Liver (tissue), 9 donors: Measurements from ENCODE around the gene TNNI3. TPM values are rescaled to one million over a fixed set of nuclear protein-coding genes. Genes with fewer than 3 reads are reported as not detected.

Source experiments
- DNase-seq: peaks from one replicate; pipeline ENCODE4 v3.0.0-alpha.2; 2017; ENCODE audit warnings: low spot score
- H3K27ac ChIP-seq, 2 donors: one replicate each; pipeline ENCODE4 v1.7.0; 2013; ENCODE audit warnings: inconsistent platforms in 2 of 2, low read length in 2 of 2, control low read depth in 1 of 2, low read depth in 1 of 2, mild to moderate bottlenecking in 1 of 2
- H3K27me3 ChIP-seq, 4 donors: one replicate each; pipeline versions ENCODE4 v1.6.1 to v1.7.0; 2013; ENCODE audit warnings: low read length in 3 of 4, inconsistent platforms in 1 of 4, mild to moderate bottlenecking in 1 of 4, moderate library complexity in 1 of 4; ENCODE audit not compliant: control insufficient read depth in 4 of 4, insufficient read depth in 4 of 4
- H3K36me3 ChIP-seq, 4 donors: one replicate each; pipeline versions ENCODE4 v1.6.1 to v1.7.0; 2013; ENCODE audit warnings: low read length in 3 of 4, mild to moderate bottlenecking in 3 of 4, low read depth in 1 of 4, moderate library complexity in 1 of 4; ENCODE audit not compliant: control insufficient read depth in 4 of 4, insufficient read depth in 3 of 4
- H3K4me1 ChIP-seq, 4 donors: one replicate each; pipeline versions ENCODE4 v1.6.1 to v1.7.0; 2013; ENCODE audit warnings: low read length in 3 of 4, mild to moderate bottlenecking in 3 of 4, moderate library complexity in 1 of 4; ENCODE audit not compliant: control insufficient read depth in 4 of 4, insufficient read depth in 4 of 4
- H3K4me3 ChIP-seq, 3 donors: one replicate each; pipeline versions ENCODE4 v1.6.1 to v1.7.0; 2013; ENCODE audit warnings: low read length in 3 of 3, control low read depth in 1 of 3, low read depth in 1 of 3, mild to moderate bottlenecking in 1 of 3
- H3K9ac ChIP-seq, 2 donors: one replicate each; pipeline ENCODE4 v1.7.0; 2013; ENCODE audit warnings: low read length in 2 of 2, mild to moderate bottlenecking in 2 of 2, moderate library complexity in 2 of 2, control low read depth in 1 of 2, low read depth in 1 of 2
- H3K9me3 ChIP-seq, 4 donors: one replicate each; pipeline versions ENCODE4 v1.6.1 to v1.7.0; 2013; ENCODE audit warnings: low read length in 3 of 4; ENCODE audit not compliant: control insufficient read depth in 4 of 4
- EGR1 ChIP-seq, 2 donors: IDR thresholded peaks; 2 replicates each; pipeline ENCODE4 v1.6.1; 2016 to 2018; ENCODE audit warnings: antibody characterized with exemption in 2 of 2, low read depth in 2 of 2
- FOXA1 ChIP-seq: IDR thresholded peaks from 2 replicates; pipeline ENCODE4 v1.6.1; 2016; ENCODE audit warnings: antibody characterized with exemption
- FOXA2 ChIP-seq: IDR thresholded peaks from 2 replicates; pipeline ENCODE4 v1.6.1; 2016; ENCODE audit warnings: antibody characterized with exemption
- GABPA ChIP-seq, 2 donors: IDR thresholded peaks in 1 of 2; conservative IDR thresholded peaks in 1 of 2; 2 replicates each; pipeline ENCODE4 v1.6.1; 2016; ENCODE audit warnings: antibody characterized with exemption in 2 of 2, mild to moderate bottlenecking in 1 of 2, moderate library complexity in 1 of 2
- JUND ChIP-seq, 2 donors: IDR thresholded peaks; 2 replicates each; pipeline ENCODE4 v1.6.1; 2016; ENCODE audit warnings: antibody characterized with exemption in 2 of 2
- RAD21 ChIP-seq, 2 donors: IDR thresholded peaks; 2 replicates each; pipeline ENCODE4 v1.6.1; 2016; ENCODE audit warnings: antibody characterized with exemption in 2 of 2, mild to moderate bottlenecking in 2 of 2
- REST ChIP-seq: IDR thresholded peaks from 2 replicates; pipeline ENCODE4 v1.6.1; 2016; ENCODE audit warnings: antibody characterized with exemption, mild to moderate bottlenecking
- SP1 ChIP-seq: IDR thresholded peaks from 2 replicates; pipeline ENCODE4 v1.6.1; 2018; ENCODE audit warnings: antibody characterized with exemption, mild to moderate bottlenecking
- TAF1 ChIP-seq: conservative IDR thresholded peaks from 2 replicates; pipeline ENCODE4 v1.6.1; 2016; ENCODE audit warnings: antibody characterized with exemption, mild to moderate bottlenecking
- YY1 ChIP-seq: IDR thresholded peaks from 2 replicates; pipeline ENCODE4 v1.6.1; 2016; ENCODE audit warnings: antibody characterized with exemption, mild to moderate bottlenecking
- WGBS: extraction: QIAGEN DNeasy Blood & Tissue Kit; methylation state at CpG from one replicate; pipeline ENCODE4 v1.1.7; 2013; 5-methylcytosine and 5-hydroxymethylcytosine counted together
- polyA plus RNA-seq, 2 donors: library from polyadenylated mRNA; stranded (reverse) in 1 of 2; unstranded in 1 of 2; fragments of 200-250 nt in 1 of 2; fragments of >200 nt in 1 of 2; fragmentation: Nextera tagmentation in 1 of 2; extraction: Ambion mirVana in 1 of 2; gene quantifications; one replicate each; pipeline versions ENCODE4 v1.2.1 to v1.2.3, GENCODE V29; 2013 to 2015
- total RNA-seq, 2 donors: library from RNA; depleted of rRNA; stranded (reverse); fragments of >200 nt; gene quantifications; one replicate each; pipeline ENCODE4 v1.2.3, GENCODE V29; 2014
- TF ChIP-seq, protein P1 (sequence below): IDR thresholded peaks from 2 replicates; pipeline ENCODE4 v1.6.1; 2016; ENCODE audit warnings: antibody characterized with exemption
- TF ChIP-seq, protein P2 (sequence below): fragments of 150-350 bp; IDR thresholded peaks from 2 replicates; pipeline ENCODE4 v1.5.1; 2017; ENCODE audit warnings: improper control_type of control experiment, low read depth, low read length; ENCODE audit not compliant: missing input control
- donor health status: healthy.
- donor health status: healthy.
- donor health status: healthy.
- donor health status: healthy.
- donor health status: healthy.

The TNNI3 gene
- total and polyA plus RNA-seq, 4 donors, result not detected

DNA sequence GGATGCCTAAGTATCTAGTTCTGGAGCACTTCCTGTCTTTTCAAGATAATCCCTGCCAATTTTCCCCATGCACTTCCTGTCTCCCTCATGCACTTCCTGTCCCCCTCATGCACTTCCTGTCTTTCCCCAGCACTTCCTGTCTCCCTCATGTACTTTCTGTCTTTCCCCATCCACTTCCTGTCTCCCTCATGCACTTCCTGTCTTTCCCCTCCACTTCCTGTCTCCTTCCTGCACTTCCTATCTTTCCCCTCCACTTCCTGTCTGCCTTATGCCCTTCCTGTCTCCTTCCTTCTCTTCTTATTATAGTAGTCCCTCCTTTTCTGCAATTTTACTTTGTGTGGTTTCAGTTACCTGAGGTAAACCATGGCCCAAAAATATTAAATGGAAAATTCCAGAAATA, 5.5 kb downstream of the TNNI3 start:
- TF ChIP-seq SP1 (no peak), EGR1 (IDR thresholded peaks at IDR 0.05; ENCODE audit: low read depth in 2 of 2) (peak in 1 of 2 donors; percentile 61), GABPA (IDR thresholded peaks at IDR 0.05 in 1 of 2, conservative IDR thresholded peaks at IDR 0.05 in 1 of 2) (peak in 1 of 2 donors; percentile 17)
- DNase-seq, result no peak
- Histone ChIP-seq H3K27ac (no peak overlapping the region), H3K27me3 (peaks cover 0 to 5% (median 2%) of the 10 kb centered on the region in 4 donors), H3K9ac (no peak overlapping the region), H3K4me1 (no peaks in the 10 kb centered on the region), H3K9me3 (no peaks in the 10 kb centered on the region), H3K4me3 (no peak overlapping the region), H3K36me3 (no peaks in the 10 kb centered on the region)

DNA sequence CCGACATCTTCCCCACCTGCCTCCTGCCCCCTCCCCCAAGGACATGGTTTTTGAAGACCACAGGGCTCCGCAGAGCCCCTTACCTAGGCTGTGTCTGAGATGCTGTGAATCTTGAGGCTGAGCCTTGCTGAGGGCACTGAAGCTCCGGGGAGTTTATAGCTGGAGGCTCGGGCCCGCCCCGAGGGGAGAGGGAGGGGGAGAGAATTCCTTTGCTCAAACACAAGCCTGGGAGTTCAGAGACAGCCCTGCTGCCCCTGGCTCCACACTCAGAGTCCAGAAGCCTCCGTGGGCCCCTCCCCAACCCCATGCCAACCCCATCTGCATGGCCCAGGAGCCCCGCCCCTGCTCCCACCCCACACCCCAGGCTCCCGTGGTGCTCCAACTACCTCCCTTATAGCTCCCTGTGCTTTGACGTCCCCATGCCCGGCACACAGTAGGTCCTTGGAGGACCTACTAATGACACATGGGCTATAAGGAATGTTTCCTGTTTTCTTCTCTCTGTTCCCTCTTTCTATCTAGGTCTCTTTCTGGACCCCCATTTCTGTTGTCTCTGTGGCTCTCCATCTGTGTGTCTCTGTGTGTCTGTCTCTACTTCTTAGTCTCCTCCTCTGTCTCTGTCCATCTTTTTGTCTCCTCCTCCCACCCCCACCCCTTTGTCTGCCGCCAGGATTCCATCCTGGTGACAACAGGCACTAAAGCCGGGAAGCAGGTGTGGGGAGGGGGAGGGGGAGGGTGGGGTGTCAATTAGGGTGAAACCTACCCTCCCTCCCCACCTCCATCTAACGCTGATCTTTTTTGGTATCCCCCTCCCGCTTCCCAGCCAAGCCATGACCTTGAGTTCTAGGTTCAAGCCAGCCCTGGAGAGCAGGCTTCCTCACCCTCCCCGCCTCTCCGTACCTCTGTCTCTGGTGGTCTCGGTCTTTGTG, 8.2 kb downstream of the TNNI3 start, which contains the start of gene TNNT1:
Gene TNNT1, minus strand, starts transcription at position 129 of the 926 bp plus-strand sequence. CDS start 2,049 bp downstream, outside the sequence.
- TF ChIP-seq TAF1 (no peak), GABPA (IDR thresholded peaks at IDR 0.05 in 1 of 2, conservative IDR thresholded peaks at IDR 0.05 in 1 of 2) (no peak), SP1 (no peak), JUND (IDR thresholded peaks at IDR 0.05) (no peak), RAD21 (IDR thresholded peaks at IDR 0.05) (no peak), FOXA2 (no peak), FOXA1 (no peak), YY1 (no peak), REST (no peak)
- TF ChIP-seq, protein P1, sequence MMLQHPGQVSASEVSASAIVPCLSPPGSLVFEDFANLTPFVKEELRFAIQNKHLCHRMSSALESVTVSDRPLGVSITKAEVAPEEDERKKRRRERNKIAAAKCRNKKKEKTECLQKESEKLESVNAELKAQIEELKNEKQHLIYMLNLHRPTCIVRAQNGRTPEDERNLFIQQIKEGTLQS, result no peak
- TF ChIP-seq, protein P2, sequence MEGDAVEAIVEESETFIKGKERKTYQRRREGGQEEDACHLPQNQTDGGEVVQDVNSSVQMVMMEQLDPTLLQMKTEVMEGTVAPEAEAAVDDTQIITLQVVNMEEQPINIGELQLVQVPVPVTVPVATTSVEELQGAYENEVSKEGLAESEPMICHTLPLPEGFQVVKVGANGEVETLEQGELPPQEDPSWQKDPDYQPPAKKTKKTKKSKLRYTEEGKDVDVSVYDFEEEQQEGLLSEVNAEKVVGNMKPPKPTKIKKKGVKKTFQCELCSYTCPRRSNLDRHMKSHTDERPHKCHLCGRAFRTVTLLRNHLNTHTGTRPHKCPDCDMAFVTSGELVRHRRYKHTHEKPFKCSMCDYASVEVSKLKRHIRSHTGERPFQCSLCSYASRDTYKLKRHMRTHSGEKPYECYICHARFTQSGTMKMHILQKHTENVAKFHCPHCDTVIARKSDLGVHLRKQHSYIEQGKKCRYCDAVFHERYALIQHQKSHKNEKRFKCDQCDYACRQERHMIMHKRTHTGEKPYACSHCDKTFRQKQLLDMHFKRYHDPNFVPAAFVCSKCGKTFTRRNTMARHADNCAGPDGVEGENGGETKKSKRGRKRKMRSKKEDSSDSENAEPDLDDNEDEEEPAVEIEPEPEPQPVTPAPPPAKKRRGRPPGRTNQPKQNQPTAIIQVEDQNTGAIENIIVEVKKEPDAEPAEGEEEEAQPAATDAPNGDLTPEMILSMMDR, result no peak
- no peak within 1 kb of the TSS for H3K9ac ChIP-seq
- no peaks in the 10 kb centered on the region for H3K36me3 ChIP-seq
- 12% methylated on average over 18 of the region's 18 CpGs for WGBS
- H3K27me3 ChIP-seq, result peaks cover 0 to 5% (median 3%) of the 10 kb centered on the region in 4 donors
- H3K27ac ChIP-seq, result no peak within 1 kb of the TSS
- H3K9me3 ChIP-seq, result no peaks in the 10 kb centered on the region
- DNase-seq, result no peak
- H3K4me1 ChIP-seq, result peaks cover 0 to 3% (median 0%) of the 10 kb centered on the region in 4 donors
- no peak within 1 kb of the TSS for H3K4me3 ChIP-seq
